22Rv1 (cell line): ENCODE results near the gene CXCL16.

Experiments used
- ZFX ChIP-seq: fragments of 450-650 bp; IDR thresholded peaks from 2 replicates; pipeline ENCODE4 v1.6.1; 2017; ENCODE audit warnings: antibody characterized with exemption, borderline replicate concordance
- TF ChIP-seq, protein P1 (sequence below): fragments of 450-650 bp; IDR thresholded peaks from 2 replicates; pipeline ENCODE4 v1.5.1; 2017; ENCODE audit warnings: mild to moderate bottlenecking

- TF ChIP-seq, protein P1, sequence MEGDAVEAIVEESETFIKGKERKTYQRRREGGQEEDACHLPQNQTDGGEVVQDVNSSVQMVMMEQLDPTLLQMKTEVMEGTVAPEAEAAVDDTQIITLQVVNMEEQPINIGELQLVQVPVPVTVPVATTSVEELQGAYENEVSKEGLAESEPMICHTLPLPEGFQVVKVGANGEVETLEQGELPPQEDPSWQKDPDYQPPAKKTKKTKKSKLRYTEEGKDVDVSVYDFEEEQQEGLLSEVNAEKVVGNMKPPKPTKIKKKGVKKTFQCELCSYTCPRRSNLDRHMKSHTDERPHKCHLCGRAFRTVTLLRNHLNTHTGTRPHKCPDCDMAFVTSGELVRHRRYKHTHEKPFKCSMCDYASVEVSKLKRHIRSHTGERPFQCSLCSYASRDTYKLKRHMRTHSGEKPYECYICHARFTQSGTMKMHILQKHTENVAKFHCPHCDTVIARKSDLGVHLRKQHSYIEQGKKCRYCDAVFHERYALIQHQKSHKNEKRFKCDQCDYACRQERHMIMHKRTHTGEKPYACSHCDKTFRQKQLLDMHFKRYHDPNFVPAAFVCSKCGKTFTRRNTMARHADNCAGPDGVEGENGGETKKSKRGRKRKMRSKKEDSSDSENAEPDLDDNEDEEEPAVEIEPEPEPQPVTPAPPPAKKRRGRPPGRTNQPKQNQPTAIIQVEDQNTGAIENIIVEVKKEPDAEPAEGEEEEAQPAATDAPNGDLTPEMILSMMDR, result no peak
- no peak for TF ChIP-seq ZFX
These were observed 3.7 kb downstream of the CXCL16 start for GRCh38 chr17:4735876-4736651.
